Measurements from ENCODE around the gene GNPDA1. TPM values are rescaled to one million over a fixed set of nuclear protein-coding genes. Genes with fewer than 3 reads are reported as not detected.

GNPDA1 gene
- total RNA-seq, 1 experiment from 2014 or later: 52.4 TPM

GRCh38 chr5:141958113-141958512 is 54.7 kb downstream of the GNPDA1 start, which contains the start of gene PCDH12:
Gene PCDH12 (minus strand): TSS chr5:141958202. CDS start chr5:141957851, 351 bp downstream.
- no peak within 1 kb of the TSS for H3K27ac ChIP-seq (ENCODE audit: low read depth, low read length, poor library complexity, severe bottlenecking)
- no TSS peak for BruUV-seq (replicated peaks)
- CTCF ChIA-PET: interaction anchor here (0.9 kb wide), 1 partner anchor 266 kb away, joined by 3 read pairs; no protein-coding TSS in a partner anchor
- peaks cover 18% of the 10 kb centered on the region for H3K4me1 ChIP-seq (ENCODE audit: insufficient read depth, low read length, poor library complexity, severe bottlenecking)
- POLR2A ChIA-PET (ENCODE audit: low non-redundant PET): no interaction called here
- no peaks in the 10 kb centered on the region for H3K27me3 ChIP-seq (replicated peaks; ENCODE audit: insufficient read depth, low read depth, low read length, poor library complexity)
- TF ChIP-seq EZH2 (IDR thresholded peaks at IDR 0.05; ENCODE audit: borderline replicate concordance, low read depth, low read length, poor library complexity, severe bottlenecking) (no peak), CTCF (conservative IDR thresholded peaks at IDR 0.05; ENCODE audit: low read depth, low read length) (no peak)
- H3K4me3 ChIP-seq (ENCODE audit: low read depth, low read length, poor library complexity, severe bottlenecking): no peak within 1 kb of the TSS
- no peaks in the 10 kb centered on the region for H3K9me3 ChIP-seq (ENCODE audit: low read depth, low read length, poor library complexity, severe bottlenecking)
- H3K36me3 ChIP-seq (ENCODE audit: insufficient read depth, low read length, poor library complexity, severe bottlenecking): no peaks in the 10 kb centered on the region
- intact Hi-C loops (cut with micrococcal nuclease; ENCODE audit: unreplicated experiment): no loop called here
- peak; percentile 70 for DNase-seq (ENCODE audit: low spot score)

GRCh38 chr5:141957367-141957996 is 55.3 kb downstream of the GNPDA1 start:
- no TSS peak for BruUV-seq (replicated peaks)
- POLR2A ChIA-PET (ENCODE audit: low non-redundant PET): interaction anchor here (0.7 kb wide), 1 partner anchor 236 kb away, joined by 3 read pairs; no protein-coding TSS in a partner anchor
- no peaks in the 10 kb centered on the region for H3K36me3 ChIP-seq (ENCODE audit: insufficient read depth, low read length, poor library complexity, severe bottlenecking)

GRCh38 chr5:141954194-141954593 is 58.6 kb downstream of the GNPDA1 start:
- POLR2A ChIA-PET (ENCODE audit: low non-redundant PET): no interaction called here
- peaks cover 11% of the 10 kb centered on the region for H3K4me1 ChIP-seq (ENCODE audit: insufficient read depth, low read length, poor library complexity, severe bottlenecking)
- no peaks in the 10 kb centered on the region for H3K36me3 ChIP-seq (ENCODE audit: insufficient read depth, low read length, poor library complexity, severe bottlenecking)
- no peaks in the 10 kb centered on the region for H3K9me3 ChIP-seq (ENCODE audit: low read depth, low read length, poor library complexity, severe bottlenecking)
- no peaks in the 10 kb centered on the region for H3K27me3 ChIP-seq (replicated peaks; ENCODE audit: insufficient read depth, low read depth, low read length, poor library complexity)
- CTCF ChIA-PET: interaction anchor here (0.6 kb wide), 1 partner anchor 67 kb away, joined by 4 read pairs; no protein-coding TSS in a partner anchor
- no peak overlapping the region for H3K4me3 ChIP-seq (ENCODE audit: low read depth, low read length, poor library complexity, severe bottlenecking)
- no peak for DNase-seq (ENCODE audit: low spot score)
- no peak overlapping the region for H3K27ac ChIP-seq (ENCODE audit: low read depth, low read length, poor library complexity, severe bottlenecking)
- TF ChIP-seq EZH2 (IDR thresholded peaks at IDR 0.05; ENCODE audit: borderline replicate concordance, low read depth, low read length, poor library complexity, severe bottlenecking) (no peak), CTCF (conservative IDR thresholded peaks at IDR 0.05; ENCODE audit: low read depth, low read length) (no peak)
- intact Hi-C loops (cut with micrococcal nuclease; ENCODE audit: unreplicated experiment): no loop called here
- no TSS peak for BruUV-seq (replicated peaks)

More at GRCh38 chr5:141957367-141957996, 55.3 kb downstream of the GNPDA1 start:
- H3K27me3 ChIP-seq (replicated peaks; ENCODE audit: insufficient read depth, low read depth, low read length, poor library complexity): no peaks in the 10 kb centered on the region
- CTCF ChIA-PET: interaction anchor here (0.9 kb wide), 1 partner anchor 266 kb away, joined by 3 read pairs; no protein-coding TSS in a partner anchor
- no peak for TF ChIP-seq CTCF (conservative IDR thresholded peaks at IDR 0.05; ENCODE audit: low read depth, low read length)
- no peak for DNase-seq (ENCODE audit: low spot score)
- intact Hi-C loops (cut with micrococcal nuclease; ENCODE audit: unreplicated experiment): no loop called here
- H3K4me1 ChIP-seq (ENCODE audit: insufficient read depth, low read length, poor library complexity, severe bottlenecking): peaks cover 18% of the 10 kb centered on the region
- H3K4me3 ChIP-seq (ENCODE audit: low read depth, low read length, poor library complexity, severe bottlenecking): no peak overlapping the region
- no peaks in the 10 kb centered on the region for H3K9me3 ChIP-seq (ENCODE audit: low read depth, low read length, poor library complexity, severe bottlenecking)
- no peak overlapping the region for H3K27ac ChIP-seq (ENCODE audit: low read depth, low read length, poor library complexity, severe bottlenecking)
